ENCODE data around the gene TEX26.

- TF ChIP-seq CTCF (IDR thresholded peaks at IDR 0.05) (no peak), POLR2A (IDR thresholded peaks at IDR 0.05) (no peak), POLR2AphosphoS5 (IDR thresholded peaks at IDR 0.05) (no peak), EP300 (IDR thresholded peaks at IDR 0.05) (no peak)
Measured at GRCh38 chr13:30943881-30944280, 11.4 kb downstream of the TEX26 start.
